DOHH2 (cell line): ENCODE results near the gene GANAB.

Experiments used
- H3F3A ChIP-seq: fragments of 200-600 bp; sonication (generic), shearing (Covaris generic); 2 replicates; pipeline ENCODE4 v1.6.0; 2016; ENCODE audit warnings: antibody characterized with exemption, mild to moderate bottlenecking; ENCODE audit not compliant: control insufficient read depth, insufficient read depth
- H3K27ac ChIP-seq: fragments of 200-600 bp; sonication (generic); 2 replicates; pipeline ENCODE4 v1.5.1; 2014; ENCODE audit warnings: low read depth, mild to moderate bottlenecking, low read length, moderate library complexity
- H3K27me3 ChIP-seq: fragments of 200-600 bp; sonication (generic); 2 replicates; pipeline ENCODE4 v1.6.1; 2014; ENCODE audit warnings: mild to moderate bottlenecking, low read length, mixed read lengths; ENCODE audit not compliant: control insufficient read depth
- H3K36me3 ChIP-seq: fragments of 200-600 bp; sonication (generic); 2 replicates; pipeline ENCODE4 v1.6.1; 2014; ENCODE audit warnings: mild to moderate bottlenecking, low read length, moderate library complexity, mixed read lengths; ENCODE audit not compliant: control insufficient read depth
- H3K4me1 ChIP-seq: fragments of 200-600 bp; sonication (generic); 2 replicates; pipeline ENCODE4 v1.6.1; 2014; ENCODE audit warnings: mild to moderate bottlenecking, low read length, mixed read lengths; ENCODE audit not compliant: control insufficient read depth
- H3K4me2 ChIP-seq: fragments of 200-600 bp; sonication (generic); 2 replicates; pipeline ENCODE4 v1.6.0; 2014; ENCODE audit warnings: mild to moderate bottlenecking, low read length, moderate library complexity
- H3K4me3 ChIP-seq: fragments of 200-600 bp; sonication (generic); 2 replicates; pipeline ENCODE4 v1.5.1; 2014; ENCODE audit warnings: mild to moderate bottlenecking, low read length, mixed read lengths
- H3K79me2 ChIP-seq: fragments of 200-600 bp; sonication (generic); 2 replicates; pipeline ENCODE4 v1.6.1; 2014; ENCODE audit warnings: mild to moderate bottlenecking, low read length, mixed read lengths; ENCODE audit not compliant: control insufficient read depth
- H3K9me2 ChIP-seq: fragments of 200-600 bp; sonication (generic); replicated peaks from 2 replicates; pipeline ENCODE4 v1.6.1; 2014; ENCODE audit warnings: mild to moderate bottlenecking, low read length, mixed read lengths; ENCODE audit not compliant: control insufficient read depth
- H3K9me3 ChIP-seq: fragments of 200-600 bp; sonication (generic); 2 replicates; pipeline ENCODE4 v1.6.1; 2014; ENCODE audit warnings: antibody characterized with exemption, low read length, mixed read lengths; ENCODE audit not compliant: control insufficient read depth, insufficient read depth
- H4K20me1 ChIP-seq: fragments of 200-600 bp; sonication (generic); 2 replicates; pipeline ENCODE4 v1.6.0; 2014; ENCODE audit warnings: low read depth, mild to moderate bottlenecking, antibody characterized with exemption, low read length, moderate library complexity; ENCODE audit not compliant: control insufficient read depth, insufficient read depth
- CTCF ChIP-seq: fragments of 200-600 bp; sonication (generic); IDR thresholded peaks from one replicate; pipeline ENCODE4 v1.5.1; 2014; ENCODE audit warnings: antibody characterized with exemption, mild to moderate bottlenecking, low read depth, low read length; ENCODE audit not compliant: poor library complexity, severe bottlenecking
- EZH2phosphoT487 ChIP-seq: fragments of 200-600 bp; sonication (generic); IDR thresholded peaks from 2 replicates; pipeline ENCODE4 v1.6.1; 2017; ENCODE audit warnings: borderline replicate concordance, mild to moderate bottlenecking, antibody characterized with exemption, low read length, moderate library complexity, mixed read lengths

Gene GANAB

GRCh38 chr11:62605902-62606301, 40.5 kb downstream of the GANAB start:
- no peaks in the 10 kb centered on the region for H3K27me3 ChIP-seq
- H3K9me3 ChIP-seq: no peaks in the 10 kb centered on the region
- H3K4me2 ChIP-seq: no peak overlapping the region
- peaks cover 32% of the 10 kb centered on the region for H3K4me1 ChIP-seq
- H4K20me1 ChIP-seq: no peaks in the 10 kb centered on the region
- no peaks in the 10 kb centered on the region for H3K9me2 ChIP-seq
- H3K79me2 ChIP-seq: peaks cover 11% of the 10 kb centered on the region
- no peak for TF ChIP-seq EZH2phosphoT487
- TF ChIP-seq CTCF: no peak
- no peak overlapping the region for H3K27ac ChIP-seq
- peaks cover 2% of the 10 kb centered on the region; the same call in 1 of the 2 replicates for H3F3A ChIP-seq
- H3K4me3 ChIP-seq: no peak overlapping the region
- peaks cover 64% of the 10 kb centered on the region for H3K36me3 ChIP-seq

- Histone ChIP-seq H3K9me3 (no peaks in the 10 kb centered on the region), H3F3A (peaks cover 2% of the 10 kb centered on the region; the same call in 1 of the 2 replicates), H4K20me1 (no peaks in the 10 kb centered on the region), H3K4me2 (no peak overlapping the region), H3K79me2 (peaks cover 12% of the 10 kb centered on the region), H3K27ac (no peak overlapping the region), H3K4me3 (no peak overlapping the region), H3K27me3 (no peaks in the 10 kb centered on the region), H3K36me3 (peaks cover 64% of the 10 kb centered on the region), H3K4me1 (peaks cover 28% of the 10 kb centered on the region), H3K9me2 (no peaks in the 10 kb centered on the region)
- no peak for TF ChIP-seq CTCF
- no peak for TF ChIP-seq EZH2phosphoT487
Measured at GRCh38 chr11:62605467-62605866, 40.9 kb downstream of the GANAB start.

GRCh38 chr11:62604460-62605120, 41.8 kb downstream of the GANAB start:
- Histone ChIP-seq H3K4me2 (no peak overlapping the region), H4K20me1 (peaks cover 4% of the 10 kb centered on the region; the same call in 1 of the 2 replicates), H3K36me3 (peaks cover 65% of the 10 kb centered on the region), H3K27me3 (no peaks in the 10 kb centered on the region), H3K9me3 (no peaks in the 10 kb centered on the region), H3K9me2 (no peaks in the 10 kb centered on the region), H3F3A (peaks cover 9% of the 10 kb centered on the region; the same call in 1 of the 2 replicates), H3K4me3 (no peak overlapping the region), H3K27ac (no peak overlapping the region), H3K4me1 (peaks cover 36% of the 10 kb centered on the region), H3K79me2 (peaks cover 20% of the 10 kb centered on the region)
- TF ChIP-seq EZH2phosphoT487 (no peak), CTCF (no peak)
